IMR-90 (cell line): ENCODE measurements around the gene MDFI. TPM values are rescaled to one million over a fixed set of nuclear protein-coding genes. Genes with fewer than 3 reads are reported as not detected.
A peak's percentile ranks its signal among the peaks of the same experiment; 100 is the strongest.

Experiments
- ATAC-seq: fragments of 200-7000 bp; cut with Tn5 transposase; 2 replicates; pipeline ENCODE4 v1.9.1; 2020; ENCODE audit warnings: low read depth, mild to moderate bottlenecking, moderate library complexity
- BruUV-seq: library from RNA; stranded (reverse); fragments of 400-500 nt; replicated peaks from 2 replicates; lab custom pipeline; 2021; lab: Mats Ljungman, UMichigan
- CTCF ChIA-PET: fragments of 300-600 bp; formaldehyde crosslinking; extraction: SDS; loops from one replicate; lab custom pipeline; 2021; ENCODE audit warnings: antibody characterized with exemption; lab: Yijun Ruan, JAX
- POLR2A ChIA-PET: fragments of 300-600 bp; sonication (Branson Sonifier 250); formaldehyde crosslinking; loops from one replicate; lab custom pipeline; 2022; ENCODE audit warnings: antibody characterized with exemption; ENCODE audit not compliant: unreplicated experiment; lab: Charles Lee
- DNase-seq: peaks from one replicate; pipeline ENCODE4 v3.0.0; 2013
- H2AFZ ChIP-seq: replicated peaks from 2 replicates; pipeline ENCODE3; 2013; ENCODE audit warnings: low read length, mild to moderate bottlenecking; ENCODE audit not compliant: poor library complexity
- H2AK5ac ChIP-seq: 2 replicates; pipeline ENCODE4 v1.6.1; 2013; ENCODE audit warnings: low read depth, low read length, inconsistent platforms
- H2AK9ac ChIP-seq: replicated peaks from 2 replicates; pipeline ENCODE3; 2013; ENCODE audit warnings: mild to moderate bottlenecking, low read depth, low read length, moderate library complexity; ENCODE audit not compliant: poor library complexity
- H2BK120ac ChIP-seq: 2 replicates; pipeline ENCODE4 v1.6.1; 2013; ENCODE audit warnings: low read depth, low read length, inconsistent platforms
- H2BK15ac ChIP-seq: 3 replicates; pipeline ENCODE4 v1.6.1; 2013; ENCODE audit warnings: low read depth, low read length, inconsistent platforms
- H2BK20ac ChIP-seq: 2 replicates; pipeline ENCODE4 v1.6.1; 2013; ENCODE audit warnings: low read depth, mild to moderate bottlenecking, inconsistent platforms, low read length, moderate library complexity
- H2BK5ac ChIP-seq: 2 replicates; pipeline ENCODE4 v1.6.1; 2013; ENCODE audit warnings: mild to moderate bottlenecking, low read depth, low read length, inconsistent platforms; ENCODE audit not compliant: poor library complexity, severe bottlenecking
- H3K14ac ChIP-seq: replicated peaks from 2 replicates; pipeline ENCODE4 v1.6.1; 2013; ENCODE audit warnings: low read depth, low read length, inconsistent platforms
- H3K18ac ChIP-seq: 2 replicates; pipeline ENCODE4 v1.6.1; 2013; ENCODE audit warnings: low read depth, low read length, control low read depth
- H3K23ac ChIP-seq: 2 replicates; pipeline ENCODE4 v1.6.1; 2013; ENCODE audit warnings: low read depth, low read length, inconsistent platforms
- H3K27ac ChIP-seq: 2 replicates; pipeline ENCODE4 v1.5.1; 2013; ENCODE audit warnings: mild to moderate bottlenecking, control low read depth, low read length; ENCODE audit not compliant: insufficient read depth
- H3K27me3 ChIP-seq: 2 replicates; pipeline ENCODE4 v1.6.1; 2013; ENCODE audit warnings: low read length; ENCODE audit not compliant: control insufficient read depth, insufficient read depth
- H3K36me3 ChIP-seq: 2 replicates; pipeline ENCODE4 v1.6.1; 2013; ENCODE audit warnings: low read length, mixed read lengths; ENCODE audit not compliant: control insufficient read depth, insufficient read depth
- H3K4ac ChIP-seq: 2 replicates; pipeline ENCODE4 v1.6.1; 2013; ENCODE audit warnings: low read depth, low read length, inconsistent platforms
- H3K4me1 ChIP-seq: 2 replicates; pipeline ENCODE4 v1.6.1; 2013; ENCODE audit warnings: low read length, mixed read lengths; ENCODE audit not compliant: control insufficient read depth, insufficient read depth
- H3K4me2 ChIP-seq: 2 replicates; pipeline ENCODE4 v1.6.1; 2013; ENCODE audit warnings: low read depth, mild to moderate bottlenecking, control low read depth, low read length, moderate library complexity
- H3K4me3 ChIP-seq: 2 replicates; pipeline ENCODE4 v1.5.1; 2013; ENCODE audit warnings: low read depth, mild to moderate bottlenecking, control low read depth, low read length, moderate library complexity; ENCODE audit not compliant: insufficient read depth
- H3K56ac ChIP-seq: 2 replicates; pipeline ENCODE4 v1.6.1; 2013; ENCODE audit warnings: low read length, inconsistent platforms; ENCODE audit not compliant: insufficient read depth; ENCODE audit errors: extremely low read depth
- H3K79me1 ChIP-seq, 2 experiments: 2 replicates each; pipeline ENCODE4 v1.6.1; 2013; ENCODE audit warnings: low read length in 2 of 2, inconsistent platforms in 1 of 2, low read depth in 1 of 2
- H3K9ac ChIP-seq: 2 replicates; pipeline ENCODE4 v1.6.1; 2013; ENCODE audit warnings: low read depth, low read length, control low read depth
- H3K9me1 ChIP-seq: 2 replicates; pipeline ENCODE4 v1.6.1; 2013; ENCODE audit warnings: low read length, inconsistent platforms; ENCODE audit not compliant: insufficient read depth
- H3K9me3 ChIP-seq: 2 replicates; pipeline ENCODE4 v1.6.1; 2013; ENCODE audit warnings: low read length; ENCODE audit not compliant: control insufficient read depth, insufficient read depth
- H4K20me1 ChIP-seq: 2 replicates; pipeline ENCODE4 v1.6.1; 2013; ENCODE audit warnings: low read length, inconsistent platforms; ENCODE audit not compliant: insufficient read depth
- H4K5ac ChIP-seq: 2 replicates; pipeline ENCODE4 v1.6.1; 2013; ENCODE audit warnings: mild to moderate bottlenecking, low read depth, low read length, control low read depth
- H4K8ac ChIP-seq, 2 experiments: 2 replicates each; pipeline ENCODE4 v1.6.1; 2013; ENCODE audit warnings: low read depth in 2 of 2, low read length in 2 of 2, control low read depth in 1 of 2, inconsistent platforms in 1 of 2
- H4K91ac ChIP-seq: 2 replicates; pipeline ENCODE4 v1.6.1; 2013; ENCODE audit warnings: low read depth, low read length, inconsistent platforms; ENCODE audit not compliant: insufficient read depth
- MXI1 ChIP-seq: IDR thresholded peaks from 2 replicates; pipeline ENCODE4 v1.6.1; 2012; ENCODE audit warnings: low read depth, mild to moderate bottlenecking, low read length, moderate library complexity, borderline replicate concordance
- RAD21 ChIP-seq: IDR thresholded peaks from 2 replicates; pipeline ENCODE4 v1.6.1; 2012; ENCODE audit warnings: low read length, improper control_type of control experiment
- RCOR1 ChIP-seq: IDR thresholded peaks from 2 replicates; pipeline ENCODE4 v1.6.1; 2012; ENCODE audit warnings: mild to moderate bottlenecking, low read length, improper control_type of control experiment; ENCODE audit not compliant: insufficient replicate concordance
- SMC3 ChIP-seq: fragments of 150-350 bp; IDR thresholded peaks from 2 replicates; pipeline ENCODE4 v1.6.1; 2016; ENCODE audit warnings: low read depth, mild to moderate bottlenecking, antibody characterized with exemption, low read length, moderate library complexity
- WGBS, 2 experiments: methylation state at CpG; one replicate each; pipeline versions ENCODE4 v1.1.5 to v1.1.7; 2013; ENCODE audit warnings: missing lambda C conversion rate in 2 of 2; ENCODE audit not compliant: insufficient read length in 1 of 2; ENCODE audit errors: extremely low coverage in 2 of 2; 5-methylcytosine and 5-hydroxymethylcytosine counted together
- dilution Hi-C: fragments of 300-500 bp; cut with HindIII; formaldehyde crosslinking; loops from one replicate; pipeline ENCODE4 v1.14.3; 2018; ENCODE audit warnings: low sequenced_read_pairs; ENCODE audit not compliant: unreplicated experiment
- in situ Hi-C: fragments of 300-500 bp; cut with MboI; formaldehyde crosslinking; loops from 3 replicates; pipeline ENCODE4 v1.14.3; 2019; ENCODE audit warnings: low sequenced_read_pairs, inconsistent platforms, mixed read lengths
- intact Hi-C: fragments of 100-400 bp; cut with micrococcal nuclease; formaldehyde crosslinking; loops from 2 replicates; pipeline ENCODE4 v1.10.0; 2022
- polyA plus RNA-seq, 3 experiments: library from polyadenylated mRNA; depleted of rRNA; stranded (reverse); fragments of >200 nt; gene quantifications; 2 replicates each; pipeline ENCODE4 v1.2.3, GENCODE V29; 2012; ENCODE audit warnings: low replicate concordance in 1 of 3
- total RNA-seq: library from RNA; depleted of rRNA; stranded (reverse); fragments of >200 nt; gene quantifications from 2 replicates; pipeline ENCODE4 v1.2.3, GENCODE V29; 2012

Gene MDFI
- total and polyA plus RNA-seq, 2 of the 4 experiments (the other 2 are of a cell fraction), result 0.18 to 0.29 TPM

DNA sequence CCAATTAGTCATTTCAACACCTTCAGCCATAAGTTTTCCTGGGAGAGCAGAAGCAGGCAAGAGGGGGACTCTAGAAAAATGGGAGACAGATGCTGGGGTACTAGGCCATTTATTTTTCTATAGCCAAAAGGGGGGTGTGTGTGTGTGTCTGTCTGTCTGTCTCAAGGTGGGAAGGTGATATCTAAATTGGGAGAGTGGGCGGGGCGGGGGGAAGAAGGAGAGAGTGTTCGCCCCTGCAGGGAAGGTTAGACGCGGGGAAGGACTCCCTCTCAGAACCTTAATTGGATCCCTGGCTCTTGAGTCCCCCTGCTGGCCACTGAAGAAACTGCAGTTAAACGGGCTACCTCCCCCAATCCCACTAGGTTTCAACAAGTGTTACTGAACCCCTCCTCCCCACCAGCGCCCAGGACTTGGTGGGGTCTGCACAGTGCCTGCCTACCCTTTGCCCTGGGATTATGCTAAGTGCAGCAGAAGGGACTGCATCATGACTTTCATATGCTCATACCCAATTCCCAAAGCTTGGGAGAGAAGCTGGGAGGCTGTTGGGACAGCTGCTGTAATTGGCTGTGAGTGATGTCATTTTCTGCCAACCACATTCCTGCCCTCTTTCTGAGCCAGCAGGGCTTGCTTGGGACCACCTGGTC is 46.3 kb upstream of the MDFI start (continued):
- peak; percentile 95 for TF ChIP-seq SMC3

DNA sequence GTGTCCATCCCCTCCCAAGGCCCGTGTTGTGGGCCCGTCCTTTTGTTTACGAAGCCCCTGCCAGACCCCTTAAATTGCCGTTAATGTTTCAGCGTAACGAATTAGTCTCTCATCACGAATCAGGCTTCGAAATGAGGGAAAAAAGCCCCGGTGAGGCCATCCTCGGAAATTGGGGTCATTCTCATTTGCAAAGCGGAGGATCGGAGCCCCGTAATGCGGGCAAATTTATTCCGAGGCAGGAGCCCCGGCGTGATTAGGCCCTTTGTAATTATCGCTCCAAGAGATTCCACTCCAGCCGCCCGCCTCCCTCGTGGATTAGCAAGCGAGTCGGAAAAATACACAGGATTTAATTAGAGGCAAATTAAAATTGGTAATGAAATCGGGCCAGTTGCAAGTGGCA is 44.9 kb upstream of the MDFI start:
- Histone ChIP-seq H4K20me1 (peaks cover 6% of the 10 kb centered on the region), H3K56ac (no peak overlapping the region), H2AK5ac (no peak overlapping the region), H3K9ac (no peak overlapping the region), H3K79me1 (no peaks in the 10 kb centered on the region), H3K4me2 (no peak overlapping the region), H2AFZ (no peak overlapping the region), H2BK15ac (no peak overlapping the region), H4K5ac (no peak overlapping the region), H3K18ac (no peak overlapping the region), H3K9me1 (no peaks in the 10 kb centered on the region), H3K23ac (no peak overlapping the region), H2AK9ac (no peak overlapping the region), H4K91ac (no peak overlapping the region), H3K4me3 (no peak overlapping the region), H2BK20ac (no peak overlapping the region), H3K4ac (no peak overlapping the region), H3K36me3 (peaks cover 38% of the 10 kb centered on the region), H3K14ac (no peak overlapping the region), H2BK5ac (no peak overlapping the region), H3K27ac (no peak overlapping the region), H3K9me3 (no peaks in the 10 kb centered on the region), H3K27me3 (no peaks in the 10 kb centered on the region), H3K4me1 (no peaks in the 10 kb centered on the region), H4K8ac (no peak overlapping the region), H2BK120ac (no peak overlapping the region)
- ATAC-seq (no peak), DNase-seq (no peak)
- BruUV-seq, result no TSS peak
- dilution Hi-C loops, result no loop called here
- intact Hi-C loops, result loop anchor here (2.0 kb wide), 1 partner anchor 47 kb away; the partner anchor contains the start of gene FOXP4
- ChIA-PET CTCF (no interaction called here), POLR2A (no interaction called here)
- TF ChIP-seq MXI1 (no peak), RAD21 (no peak), RCOR1 (no peak)
- 93% methylated on average over 20 of the region's 24 CpGs; no CpG with 5 or more reads in 1 of the 2 experiments for WGBS, 2 experiments
- in situ Hi-C loops, result loop anchor here (5.0 kb wide), 2 partner anchors 171 to 221 kb away; no protein-coding TSS in a partner anchor
